Chondrocyte (in vitro differentiated cells): Measurements from ENCODE around the gene TRIM38. TPM values are rescaled to one million over a fixed set of nuclear protein-coding genes. Genes with fewer than 3 reads are reported as not detected.

Experiments
- DNase-seq: peaks from one replicate; pipeline ENCODE4 v3.0.0; 2021; ENCODE audit warnings: mixed read lengths, low spot score
- H3K27ac Mint-ChIP-seq: one replicate; pipeline ENCODE4 v1.8.0; 2021; ENCODE audit warnings: mild to moderate bottlenecking, moderate library complexity, mixed read lengths; ENCODE audit not compliant: unreplicated experiment
- H3K27me3 Mint-ChIP-seq: 2 replicates; pipeline ENCODE4 v1.8.0; 2021; ENCODE audit warnings: low read depth, mixed read lengths
- H3K36me3 Mint-ChIP-seq: 2 replicates; pipeline ENCODE4 v1.8.0; 2021; ENCODE audit warnings: low read depth, mixed read lengths
- H3K4me1 Mint-ChIP-seq: 2 replicates; pipeline ENCODE4 v1.8.0; 2021; ENCODE audit warnings: low read depth, mild to moderate bottlenecking, mixed read lengths
- H3K4me3 Mint-ChIP-seq: one replicate; pipeline ENCODE4 v1.8.0; 2021; ENCODE audit warnings: mild to moderate bottlenecking, moderate library complexity, mixed read lengths; ENCODE audit not compliant: unreplicated experiment
- H3K9me3 Mint-ChIP-seq: 2 replicates; pipeline ENCODE4 v1.8.0; 2021; ENCODE audit warnings: low read depth, mixed read lengths
- CTCF ChIP-seq: fragments of 200-600 bp; sonication (generic); IDR thresholded peaks from 2 replicates; pipeline ENCODE4 v1.5.0; 2021; ENCODE audit warnings: antibody characterized with exemption, mild to moderate bottlenecking, moderate library complexity
- total RNA-seq: library from RNA; stranded (reverse); gene quantifications from 3 replicates; pipeline ENCODE4 v1.2.1, GENCODE V29; 2021

TRIM38 gene
- total RNA-seq, 1 donor from 2014 or later, result 7.1 TPM

DNA sequence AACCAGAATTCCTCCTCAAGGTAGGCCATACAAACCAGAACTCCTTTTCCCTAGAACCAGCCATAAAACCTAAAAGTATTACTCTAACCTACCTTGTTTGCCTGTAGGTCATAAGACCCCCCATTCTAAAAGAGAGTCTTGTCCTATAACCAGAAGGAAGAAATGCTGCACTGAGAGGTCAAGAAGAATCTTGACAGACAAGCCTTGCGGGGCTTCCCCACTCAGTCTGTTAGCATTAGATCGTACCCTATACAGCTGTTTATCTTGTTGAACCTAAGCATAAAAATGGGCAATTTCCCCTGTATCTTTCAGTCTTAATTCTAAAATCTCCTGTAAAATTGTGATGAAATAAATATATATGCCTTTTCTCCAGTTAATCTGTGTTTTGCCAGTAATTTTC, 72.3 kb downstream of the TRIM38 start:
- DNase-seq, result no peak
- Mint-ChIP-seq H3K9me3 (no peaks in the 10 kb centered on the region), H3K4me1 (peaks cover 33% of the 10 kb centered on the region), H3K27ac (peak overlapping the region; percentile 93), H3K36me3 (no peaks in the 10 kb centered on the region), H3K4me3 (peak overlapping the region; percentile 83), H3K27me3 (no peaks in the 10 kb centered on the region)
- TF ChIP-seq CTCF, result no peak

Other genes starting within 250 kb of the TRIM38 start
- gene SLC17A4, start 208.1 kb upstream of the TRIM38 start, total RNA-seq, result not detected in 3 replicates
- gene SLC17A1, start 130.8 kb upstream of the TRIM38 start, total RNA-seq, result not detected in 3 replicates
- not detected in 3 replicates for gene SLC17A3, start 88.6 kb upstream of the TRIM38 start, total RNA-seq
- gene SLC17A2, start 32.1 kb upstream of the TRIM38 start, total RNA-seq, result not detected in 3 replicates
- gene HFE, start 124.6 kb downstream of the TRIM38 start, total RNA-seq, result 6.1 to 7.5 TPM (median 6.4 TPM) in 3 replicates